Eye (tissue), 1 donor: ENCODE measurements around the gene AZGP1.
"Not testable (repeated sequence)": the region's sequence is repeated elsewhere in the genome, so short reads cannot be mapped to it uniquely, and the experiment has no call there.

Experiments used
- DNase-seq: peaks from one replicate; pipeline ENCODE4 v3.0.0-alpha.2; 2015

AZGP1 gene

DNA sequence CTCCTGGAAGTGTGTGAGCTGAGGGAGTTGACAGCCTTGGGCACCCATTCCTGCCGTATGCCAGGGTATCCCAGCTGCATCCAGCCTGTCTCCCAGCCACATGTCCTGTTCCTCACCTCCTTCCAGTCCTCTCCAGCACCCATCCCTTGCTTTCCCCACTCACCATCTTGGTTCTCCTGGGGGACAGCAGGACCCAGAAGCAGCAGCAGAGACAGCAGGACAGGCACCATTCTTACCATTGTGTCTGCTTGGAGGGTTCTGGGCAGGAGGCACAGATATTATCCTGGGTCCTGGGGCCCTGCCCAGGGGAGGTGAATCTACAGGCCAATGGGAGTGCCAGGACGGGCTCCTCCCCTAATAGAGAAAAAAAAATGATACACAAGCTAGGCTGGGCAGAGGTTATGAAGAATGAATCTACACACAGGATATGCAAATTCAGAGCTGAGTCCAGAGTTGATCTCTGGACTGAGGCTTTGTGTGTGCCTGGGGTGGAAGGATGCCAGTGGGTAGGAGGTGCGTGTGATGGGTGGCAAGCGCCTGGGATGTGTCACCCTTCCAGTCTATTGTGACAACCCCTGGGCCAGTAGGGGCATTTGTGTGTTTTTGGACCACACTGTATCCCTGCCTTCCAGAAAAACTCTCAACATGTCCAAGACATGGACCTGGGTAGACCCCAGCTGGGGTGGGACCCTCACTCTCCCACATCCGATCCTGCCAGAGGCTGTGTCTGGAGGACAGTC lies at the start of gene AZGP1:
Gene AZGP1, minus strand, starts transcription at position 250 of the 740 bp plus-strand sequence. Its CDS starts 11 bp downstream, at position 239.
- no peak for DNase-seq

DNA sequence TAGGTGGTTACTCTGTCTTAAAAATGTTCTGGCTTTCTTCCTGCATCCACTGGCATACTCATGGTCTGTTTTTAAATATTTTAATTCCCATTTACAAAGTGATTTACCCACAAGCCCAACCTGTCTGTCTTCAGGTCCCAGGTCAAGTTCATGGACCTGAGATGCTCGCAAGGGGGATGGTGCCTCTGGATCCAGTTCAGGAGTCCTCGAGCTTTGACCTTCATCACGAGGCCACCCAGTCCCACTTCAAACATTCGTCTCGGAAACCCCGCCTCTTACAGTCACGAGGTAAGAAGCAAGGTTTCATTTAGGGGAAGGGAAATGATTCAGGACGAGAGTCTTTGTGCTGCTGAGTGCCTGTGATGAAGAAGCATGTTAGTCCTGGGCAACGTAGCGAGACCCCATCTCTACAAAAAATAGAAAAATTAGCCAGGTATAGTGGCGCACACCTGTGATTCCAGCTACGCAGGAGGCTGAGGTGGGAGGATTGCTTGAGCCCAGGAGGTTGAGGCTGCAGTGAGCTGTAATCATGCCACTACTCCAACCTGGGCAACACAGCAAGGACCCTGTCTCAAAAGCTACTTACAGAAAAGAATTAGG lies 48.3 kb upstream of the AZGP1 start:
- no peak for DNase-seq

GRCh38 chr7:100023526-100023925 lies 47.7 kb upstream of the AZGP1 start:
- DNase-seq, result no peak

DNA sequence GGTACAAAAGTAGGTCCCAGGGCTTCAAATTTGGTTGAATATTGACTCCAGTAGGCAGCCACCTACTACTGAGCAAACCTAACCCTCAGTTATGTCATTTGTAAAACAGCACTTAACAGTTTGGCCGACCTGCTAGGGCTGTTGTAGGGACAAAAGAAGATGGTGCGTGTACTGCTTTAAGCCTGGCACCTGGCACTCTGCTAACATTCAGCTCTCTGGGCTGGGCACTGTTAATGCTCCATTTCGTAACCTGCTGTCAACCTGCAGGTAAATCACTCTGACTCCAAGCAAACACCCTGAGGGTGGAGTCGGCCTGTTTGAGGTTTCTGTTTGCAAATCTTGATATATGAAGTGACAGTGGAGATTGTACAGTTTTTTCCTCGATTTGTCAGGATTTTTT lies 46.8 kb upstream of the AZGP1 start:
- no peak for DNase-seq

DNA sequence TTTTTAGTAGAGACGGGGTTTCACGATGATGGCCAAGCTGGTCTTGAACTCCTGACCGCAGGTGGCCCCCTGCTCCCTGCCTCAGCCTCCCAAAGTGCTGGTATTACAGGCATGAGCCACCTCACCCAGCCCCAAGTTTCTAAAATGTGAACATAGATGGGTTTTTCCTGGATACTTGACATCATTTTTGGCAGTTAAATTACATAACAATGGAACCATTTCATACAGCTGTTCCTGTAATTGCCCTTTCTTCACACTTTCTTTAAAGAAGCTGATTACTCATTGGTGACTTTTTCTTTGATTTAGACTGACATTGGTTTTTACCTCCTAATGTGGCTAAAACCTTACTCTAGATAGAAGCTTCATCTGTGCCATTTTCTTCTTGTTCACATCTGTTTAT lies 45.5 kb upstream of the AZGP1 start:
- DNase-seq, result no peak

DNA sequence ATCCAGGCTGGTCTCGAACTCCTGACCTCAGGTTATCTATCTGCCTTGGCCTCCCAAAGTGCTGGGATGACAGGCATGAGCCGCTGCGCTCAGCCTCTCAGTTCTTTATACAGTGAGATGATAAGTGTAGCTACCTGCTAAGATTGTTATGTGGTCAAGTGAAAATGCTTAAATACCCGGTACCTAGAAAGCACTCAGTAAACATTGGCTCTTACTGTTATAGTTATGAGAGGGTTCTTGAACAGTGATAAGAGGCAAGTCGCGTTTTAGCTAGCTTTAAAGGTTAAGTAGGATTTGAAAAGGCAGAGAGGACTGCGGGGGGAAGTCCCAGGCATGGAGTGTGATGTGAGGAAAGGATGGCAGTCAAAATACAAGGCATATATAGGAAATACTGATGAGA lies 44.1 kb upstream of the AZGP1 start:
- no peak for DNase-seq

- DNase-seq, result no peak
Observed at GRCh38 chr7:100017875-100018274, 42.0 kb upstream of the AZGP1 start.

DNA sequence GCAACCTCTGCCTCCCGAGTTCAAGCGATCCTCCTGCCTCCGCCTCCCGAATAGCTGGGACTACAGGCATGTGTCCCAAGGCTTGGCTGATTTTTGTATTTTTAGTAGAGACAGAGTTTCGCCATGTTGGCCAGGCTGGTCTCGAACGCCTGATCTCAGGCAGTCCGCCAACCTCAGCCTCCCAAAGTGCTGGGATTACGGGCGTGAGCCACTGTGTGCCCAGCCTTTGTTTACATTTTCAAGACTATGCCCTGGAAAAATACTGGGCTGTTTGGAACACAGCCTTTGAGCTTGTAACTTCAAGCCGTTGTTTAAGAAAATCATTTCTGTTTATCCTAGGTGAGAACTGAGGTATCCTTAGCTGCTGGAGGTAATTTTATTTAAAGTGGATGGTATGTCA lies 41.5 kb upstream of the AZGP1 start:
- no peak for DNase-seq

DNA sequence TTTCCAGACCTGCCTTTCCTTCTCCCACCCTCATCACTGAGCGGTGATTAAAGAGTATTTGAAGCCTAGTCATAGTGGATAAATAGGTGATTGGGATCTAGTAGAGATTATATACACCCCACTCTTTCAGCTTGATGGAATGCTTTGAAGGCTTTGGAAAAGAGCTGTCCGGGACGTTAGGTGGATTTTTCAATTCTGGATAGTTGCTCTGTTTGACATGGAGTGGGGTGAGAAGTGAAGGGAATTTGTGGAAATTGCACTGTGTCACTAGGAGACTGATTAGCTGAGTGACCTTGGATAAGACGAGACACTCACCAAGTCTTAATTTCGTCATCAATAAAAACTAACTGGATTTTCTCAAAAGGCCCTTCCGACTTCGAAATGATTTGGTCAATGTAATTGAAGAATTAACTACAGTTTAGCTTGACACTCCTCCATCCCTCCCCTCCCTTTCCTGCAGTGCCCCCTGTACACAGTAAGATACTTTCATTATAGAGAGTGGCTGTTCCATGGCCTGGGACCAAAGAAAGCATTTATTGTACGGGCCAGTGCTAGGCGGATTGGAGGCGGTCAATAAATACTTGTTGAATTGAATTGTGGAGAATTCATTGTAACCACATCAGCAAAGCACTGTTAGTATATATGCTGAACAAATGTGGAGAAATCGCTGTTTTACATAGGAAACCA lies 40.5 kb upstream of the AZGP1 start:
- DNase-seq, result peak; percentile 56

DNA sequence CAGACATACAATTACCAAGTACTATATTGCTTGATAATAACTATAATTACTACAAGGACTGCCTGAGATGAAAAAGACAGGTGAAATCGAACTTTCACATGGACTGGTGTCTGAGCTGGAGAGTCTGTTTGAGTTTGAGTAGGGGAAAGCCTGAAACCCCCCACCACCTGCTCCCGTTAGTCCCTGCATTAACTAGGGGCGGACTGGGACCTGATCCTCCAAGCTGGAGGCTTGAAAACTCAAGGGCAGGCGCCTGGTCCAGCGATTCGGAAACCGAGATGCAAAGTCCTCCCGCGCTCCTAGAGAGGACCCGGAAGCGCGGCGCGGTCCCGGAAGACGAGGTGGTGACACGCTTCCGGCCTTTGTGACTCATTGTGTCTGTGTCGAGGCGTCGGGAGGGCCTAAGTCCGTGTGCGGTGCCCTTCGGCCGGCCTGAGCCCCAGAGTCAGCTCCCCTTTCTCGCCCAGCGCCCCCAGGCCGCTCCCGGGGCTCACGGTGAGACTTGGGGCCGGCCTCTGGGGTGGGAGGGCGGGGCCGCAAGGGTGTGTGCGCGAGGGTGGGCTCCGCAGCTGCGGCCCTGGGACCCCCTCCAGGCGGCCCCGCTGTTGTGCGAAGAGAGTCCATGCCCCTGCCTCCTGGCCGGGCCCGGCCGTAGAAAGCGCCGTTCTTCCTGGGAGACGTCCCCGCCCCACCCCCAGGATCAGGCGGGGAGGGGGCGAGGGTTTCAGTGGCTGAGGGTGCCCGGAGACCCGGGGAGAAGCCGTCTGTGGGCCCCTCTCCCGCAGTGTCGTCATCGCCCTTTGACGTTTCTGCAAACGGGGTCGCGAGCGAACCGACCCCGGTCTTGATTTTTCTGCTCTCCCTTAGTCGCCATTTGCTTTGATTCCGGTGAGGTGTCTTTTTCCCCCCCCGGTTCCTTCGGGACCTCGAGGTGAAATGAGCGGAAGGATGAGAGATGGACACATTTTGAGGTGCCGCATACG lies 39.7 kb upstream of the AZGP1 start, which contains the start of gene ZKSCAN1:
Gene ZKSCAN1, plus strand, starts transcription at position 365 of the 983 bp plus-strand sequence. CDS start 7,911 bp downstream, outside the sequence.
- DNase-seq, result peak; percentile 97

GRCh38 chr7:100013328-100013676 lies 37.5 kb upstream of the AZGP1 start:
- no peak for DNase-seq

GRCh38 chr7:100012385-100013327 lies 36.8 kb upstream of the AZGP1 start:
- DNase-seq, result not testable (repeated sequence)

- no peak for DNase-seq
Observed at GRCh38 chr7:100011516-100011915, 35.7 kb upstream of the AZGP1 start.

DNA sequence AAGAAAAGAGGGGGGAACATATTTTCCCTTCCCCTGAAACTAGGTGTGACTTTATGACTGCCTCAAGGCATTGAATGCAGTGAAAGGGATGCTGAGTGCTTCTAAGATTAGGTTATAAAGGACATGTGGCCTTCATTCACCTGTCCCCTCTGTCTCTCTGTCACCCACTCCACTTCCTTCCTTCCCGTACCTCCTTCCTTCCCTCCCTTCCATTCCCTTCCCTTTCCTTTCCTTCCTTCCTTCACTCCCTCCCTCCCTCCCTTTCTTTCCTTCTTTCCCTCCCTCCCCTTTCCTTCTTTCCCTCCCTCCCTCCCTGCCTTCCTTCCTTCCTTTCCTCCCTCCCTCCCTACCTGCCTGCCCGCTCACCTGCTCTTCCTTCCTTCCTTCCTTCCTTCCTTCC lies 35.1 kb upstream of the AZGP1 start:
- DNase-seq, result no peak

DNA sequence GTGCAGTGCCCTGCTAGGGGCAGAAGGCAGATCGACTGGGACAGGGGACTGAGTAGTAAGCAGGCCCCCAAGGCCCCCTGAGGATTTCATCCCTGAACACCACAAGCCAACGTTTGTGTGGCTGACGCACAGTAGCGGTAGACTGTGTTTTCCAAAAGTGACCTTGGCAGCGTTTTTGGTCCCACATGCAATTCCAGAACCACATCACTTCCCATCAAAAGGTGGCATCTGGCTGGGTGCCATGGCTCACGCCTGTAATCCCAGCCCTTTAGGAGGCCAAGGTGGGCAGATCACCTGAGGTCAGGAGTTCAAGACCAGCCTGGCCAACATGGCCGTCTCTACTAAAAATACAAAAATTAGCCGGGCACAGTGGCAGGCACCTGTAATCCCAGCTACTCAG lies 34.1 kb upstream of the AZGP1 start:
- not testable (repeated sequence) for DNase-seq

- DNase-seq, result no peak
Observed at GRCh38 chr7:100008525-100008924, 32.7 kb upstream of the AZGP1 start.

DNA sequence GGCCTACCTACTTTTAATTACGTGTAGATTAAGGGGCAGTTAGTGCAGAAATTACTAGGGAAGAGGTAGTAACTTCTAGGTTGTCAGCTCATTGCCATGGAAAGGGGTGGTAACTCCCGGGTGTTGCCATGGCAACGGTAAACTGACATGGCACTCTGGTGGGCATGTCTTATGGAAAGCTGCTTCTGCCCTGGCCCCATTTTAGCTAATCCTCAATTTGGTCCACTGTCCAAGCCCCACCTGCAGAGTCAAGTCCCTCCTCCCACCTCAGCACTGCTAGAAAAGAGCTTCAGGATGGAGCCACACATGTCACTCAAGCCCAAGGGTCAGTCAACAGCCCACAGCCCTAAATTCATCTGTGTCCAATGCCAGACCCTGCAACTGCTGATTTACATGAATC lies 32.1 kb upstream of the AZGP1 start:
- DNase-seq, result no peak

DNA sequence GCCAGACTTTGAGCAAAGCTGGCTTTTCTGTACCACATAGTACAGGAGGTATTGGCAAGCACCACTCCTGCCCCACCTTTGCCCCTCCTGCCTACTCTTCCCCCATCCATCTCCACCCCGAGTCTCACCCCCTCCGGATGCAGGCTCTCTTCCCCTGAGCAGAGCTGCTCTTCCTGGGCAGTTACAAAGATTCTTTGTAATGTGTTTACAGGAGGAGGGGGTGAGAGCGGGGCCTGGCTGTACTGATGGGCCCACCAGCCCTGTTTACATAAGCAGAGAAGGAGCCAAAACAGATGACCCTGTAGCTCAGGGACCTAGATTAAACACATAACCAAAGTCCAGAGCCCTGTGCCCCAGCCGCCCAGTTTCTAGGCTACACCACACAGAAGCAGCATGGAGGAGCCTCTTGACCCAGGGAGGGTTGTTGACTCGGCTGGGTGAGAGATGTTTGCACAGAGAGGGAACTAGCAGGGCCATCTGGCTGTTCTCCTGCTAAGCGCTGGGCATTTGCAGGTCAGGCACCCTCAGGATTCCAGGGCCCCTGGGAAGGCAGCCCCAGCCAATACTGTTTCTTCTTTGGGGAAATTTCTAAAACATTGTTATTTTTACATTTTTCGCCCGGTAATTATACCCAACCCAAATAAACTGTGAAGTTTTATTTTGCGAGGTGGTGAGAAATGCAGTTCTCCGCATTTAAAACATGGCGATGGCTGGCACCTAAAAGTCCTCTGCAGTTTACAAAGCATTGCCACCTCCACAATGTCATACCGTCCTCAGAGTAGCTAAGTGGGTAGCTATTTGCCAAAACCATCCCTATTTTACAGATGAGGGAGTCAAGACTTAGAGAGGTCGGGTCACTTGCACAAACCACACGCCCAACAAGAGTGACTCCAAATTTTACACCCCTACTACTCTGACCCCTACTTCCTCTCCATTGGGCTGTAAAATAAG lies 28.2 kb upstream of the AZGP1 start:
- DNase-seq, result no peak

- DNase-seq, result no peak
Observed at GRCh38 chr7:100000239-100000638, 24.4 kb upstream of the AZGP1 start.

- DNase-seq, result peak; percentile 88
Observed at GRCh38 chr7:99997545-99998137, 21.8 kb upstream of the AZGP1 start.
